Measurements from ENCODE around the gene DDX23. TPM values are rescaled to one million over a fixed set of nuclear protein-coding genes. Genes with fewer than 3 reads are reported as not detected.

Gene DDX23
- total and polyA plus RNA-seq, 4 donors, result 36.6 to 86.7 (median 61.7) TPM

GRCh38 chr12:48838048-48838447 lies 13.9 kb downstream of the DDX23 start:
- H3K36me3 ChIP-seq (ENCODE audit: control insufficient read depth in 4 of 4, insufficient read depth in 4 of 4, low read length in 4 of 4), result peaks cover 26 to 53% (median 49%) of the 10 kb centered on the region in 4 donors
- WGBS, 2 donors, result 89 to 91% methylated on average over 4 of the region's 4 CpGs
- no peaks in the 10 kb centered on the region for H3K9me3 ChIP-seq (ENCODE audit: control insufficient read depth in 4 of 4, insufficient read depth in 3 of 4, low read length in 3 of 4)
- H3K9ac ChIP-seq (ENCODE audit: insufficient read depth in 1 of 2, low read length in 2 of 2), result no peak overlapping the region
- no peak overlapping the region for H3K4me3 ChIP-seq
- H3K27ac ChIP-seq (ENCODE audit: low read depth in 1 of 2, low read length in 1 of 2), result no peak overlapping the region
- H3K27me3 ChIP-seq (ENCODE audit: control insufficient read depth in 3 of 3, insufficient read depth in 3 of 3, low read length in 2 of 3), result no peaks in the 10 kb centered on the region
- DNase-seq (no peak), ATAC-seq (ENCODE audit: insufficient read depth, low FRiP score) (no peak)
- H3K4me1 ChIP-seq (ENCODE audit: control insufficient read depth in 5 of 5, insufficient read depth in 5 of 5, low read length in 5 of 5), result no peaks in the 10 kb centered on the region
- TF ChIP-seq CTCF (IDR thresholded peaks at IDR 0.05; ENCODE audit: control extremely low read depth, extremely low read depth), result no peak

- Histone ChIP-seq H3K9me3 (ENCODE audit: control insufficient read depth in 4 of 4, insufficient read depth in 3 of 4, low read length in 3 of 4) (no peaks in the 10 kb centered on the region), H3K27ac (ENCODE audit: low read depth in 1 of 2, low read length in 1 of 2) (no peak overlapping the region), H3K36me3 (ENCODE audit: control insufficient read depth in 4 of 4, insufficient read depth in 4 of 4, low read length in 4 of 4) (peaks cover 41 to 81% (median 45%) of the 10 kb centered on the region in 4 donors), H3K27me3 (ENCODE audit: control insufficient read depth in 3 of 3, insufficient read depth in 3 of 3, low read length in 2 of 3) (no peaks in the 10 kb centered on the region), H3K4me1 (ENCODE audit: control insufficient read depth in 5 of 5, insufficient read depth in 5 of 5, low read length in 5 of 5) (no peaks in the 10 kb centered on the region), H3K9ac (ENCODE audit: insufficient read depth in 1 of 2, low read length in 2 of 2) (no peak overlapping the region), H3K4me3 (no peak overlapping the region)
- WGBS, 2 donors, result 90 to 95% methylated on average over 12 of the region's 12 CpGs
- DNase-seq (no peak), ATAC-seq (ENCODE audit: insufficient read depth, low FRiP score) (no peak)
- TF ChIP-seq CTCF (IDR thresholded peaks at IDR 0.05; ENCODE audit: control extremely low read depth, extremely low read depth), result no peak
Observed at GRCh38 chr12:48832321-48833060, 19.5 kb downstream of the DDX23 start.

- ATAC-seq (ENCODE audit: insufficient read depth, low FRiP score) (no peak), DNase-seq (no peak)
- WGBS, 2 donors, result 92 to 93% methylated on average over 6 of the region's 6 CpGs
- no peak overlapping the region for H3K4me3 ChIP-seq
- peaks cover 31 to 76% (median 40%) of the 10 kb centered on the region in 4 donors for H3K36me3 ChIP-seq (ENCODE audit: control insufficient read depth in 4 of 4, insufficient read depth in 4 of 4, low read length in 4 of 4)
- no peak for TF ChIP-seq CTCF (IDR thresholded peaks at IDR 0.05; ENCODE audit: control extremely low read depth, extremely low read depth)
- H3K27me3 ChIP-seq (ENCODE audit: control insufficient read depth in 3 of 3, insufficient read depth in 3 of 3, low read length in 2 of 3), result no peaks in the 10 kb centered on the region
- H3K9ac ChIP-seq (ENCODE audit: insufficient read depth in 1 of 2, low read length in 2 of 2), result no peak overlapping the region
- H3K4me1 ChIP-seq (ENCODE audit: control insufficient read depth in 5 of 5, insufficient read depth in 5 of 5, low read length in 5 of 5), result no peaks in the 10 kb centered on the region
- no peaks in the 10 kb centered on the region for H3K9me3 ChIP-seq (ENCODE audit: control insufficient read depth in 4 of 4, insufficient read depth in 3 of 4, low read length in 3 of 4)
- no peak overlapping the region for H3K27ac ChIP-seq (ENCODE audit: low read depth in 1 of 2, low read length in 1 of 2)
Observed at GRCh38 chr12:48831257-48831656, 20.7 kb downstream of the DDX23 start.
